ENCODE measurements around the gene ATXN10.

Gene ATXN10

DNA sequence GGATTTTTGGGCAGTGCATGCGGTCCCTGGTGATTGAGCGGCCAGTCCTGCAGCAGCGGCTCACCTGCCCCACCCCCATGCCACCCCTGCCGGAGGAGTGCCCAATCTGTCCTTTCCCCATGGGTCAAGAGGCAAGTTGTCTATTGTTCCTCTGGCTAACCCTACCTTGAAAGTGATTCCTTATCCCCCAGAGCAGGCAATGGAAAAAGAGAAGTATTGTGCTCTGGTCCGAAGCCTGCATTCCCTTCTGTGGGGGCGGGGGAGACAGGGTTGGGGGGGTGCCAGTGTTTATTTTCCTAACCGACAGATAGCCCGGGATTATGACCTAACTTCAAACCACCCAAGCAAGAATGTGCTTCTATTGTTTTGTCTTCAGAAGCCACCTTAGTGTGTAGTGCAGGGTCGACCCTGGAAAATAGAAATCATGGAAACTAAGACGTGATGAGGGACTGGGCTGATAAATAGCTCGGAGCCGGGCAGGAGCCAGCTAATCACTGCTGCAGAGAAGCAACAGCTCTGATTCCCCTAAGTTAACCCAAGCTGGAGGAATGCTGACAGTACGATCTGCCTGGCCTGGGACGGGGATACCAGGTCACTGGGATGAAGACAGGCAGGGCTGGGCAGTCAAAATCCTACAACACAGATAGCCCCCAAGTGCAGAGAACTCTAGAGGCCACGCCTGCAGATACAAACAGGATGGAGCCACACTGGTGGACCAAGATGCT lies 38.7 kb upstream of the ATXN10 start:
- H3K36me3 Mint-ChIP-seq (ENCODE audit: low read depth): no peaks in the 10 kb centered on the region
- no peak for TF ChIP-seq CTCF (IDR thresholded peaks at IDR 0.05; ENCODE audit: unreplicated experiment in 3 of 3)
- no peaks in the 10 kb centered on the region for H3K9me3 Mint-ChIP-seq
- H3K27ac Mint-ChIP-seq: peak overlapping the region in 1 of 3 experiments; percentile 1
- H3K27me3 Mint-ChIP-seq (ENCODE audit: low read depth): peaks cover 70% of the 10 kb centered on the region
- H3K4me1 Mint-ChIP-seq: peaks cover 9% of the 10 kb centered on the region
- H3K4me3 Mint-ChIP-seq: no peak overlapping the region

DNA sequence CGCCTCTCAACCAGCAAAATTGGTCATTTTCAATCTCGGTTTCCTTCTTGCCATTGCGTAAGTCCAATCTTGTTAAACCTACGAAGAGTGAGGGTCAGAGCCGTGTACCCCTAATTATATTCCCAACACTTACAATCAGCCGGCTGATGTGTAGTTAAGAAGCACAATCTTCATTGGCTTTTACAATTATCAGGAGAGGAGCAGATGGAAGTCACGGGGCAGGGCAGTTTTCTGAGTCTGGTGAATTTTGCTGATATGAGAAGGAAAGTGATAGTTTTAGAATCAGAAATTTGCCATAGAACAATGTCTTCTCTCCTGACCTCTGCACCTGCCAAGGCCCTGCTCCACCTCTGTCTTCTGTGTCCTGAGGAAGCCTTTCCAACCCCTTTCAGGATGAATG lies 35.0 kb upstream of the ATXN10 start:
- Mint-ChIP-seq H3K27ac (no peak overlapping the region), H3K4me1 (peaks cover 9% of the 10 kb centered on the region), H3K27me3 (ENCODE audit: low read depth) (peaks cover 67% of the 10 kb centered on the region), H3K9me3 (no peaks in the 10 kb centered on the region), H3K36me3 (ENCODE audit: low read depth) (no peaks in the 10 kb centered on the region), H3K4me3 (no peak overlapping the region)
- TF ChIP-seq CTCF (IDR thresholded peaks at IDR 0.05; ENCODE audit: unreplicated experiment in 3 of 3): no peak

DNA sequence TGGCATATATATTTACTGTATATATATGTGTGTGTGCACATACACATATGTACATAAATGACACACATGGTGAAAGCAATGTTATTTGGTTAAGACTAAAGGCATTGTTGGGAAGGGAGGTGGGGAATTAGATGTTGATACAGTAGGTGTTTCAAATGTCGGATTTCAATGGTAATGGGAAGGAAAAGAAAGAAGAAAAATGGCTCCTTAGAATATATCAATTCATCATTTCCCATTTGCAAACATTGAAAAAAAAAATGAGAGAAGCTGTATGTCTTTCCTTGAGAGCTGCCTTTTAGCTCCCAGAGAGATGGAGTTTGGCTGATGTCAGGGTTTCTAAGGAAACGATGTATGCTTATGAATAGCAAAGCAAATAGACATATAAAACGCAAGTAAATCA lies 33.4 kb upstream of the ATXN10 start:
- Mint-ChIP-seq H3K27me3 (ENCODE audit: low read depth) (peaks cover 72% of the 10 kb centered on the region), H3K4me1 (peaks cover 10% of the 10 kb centered on the region), H3K4me3 (no peak overlapping the region), H3K36me3 (ENCODE audit: low read depth) (no peaks in the 10 kb centered on the region), H3K27ac (no peak overlapping the region), H3K9me3 (no peaks in the 10 kb centered on the region)
- TF ChIP-seq CTCF (IDR thresholded peaks at IDR 0.05; ENCODE audit: unreplicated experiment in 3 of 3): no peak

DNA sequence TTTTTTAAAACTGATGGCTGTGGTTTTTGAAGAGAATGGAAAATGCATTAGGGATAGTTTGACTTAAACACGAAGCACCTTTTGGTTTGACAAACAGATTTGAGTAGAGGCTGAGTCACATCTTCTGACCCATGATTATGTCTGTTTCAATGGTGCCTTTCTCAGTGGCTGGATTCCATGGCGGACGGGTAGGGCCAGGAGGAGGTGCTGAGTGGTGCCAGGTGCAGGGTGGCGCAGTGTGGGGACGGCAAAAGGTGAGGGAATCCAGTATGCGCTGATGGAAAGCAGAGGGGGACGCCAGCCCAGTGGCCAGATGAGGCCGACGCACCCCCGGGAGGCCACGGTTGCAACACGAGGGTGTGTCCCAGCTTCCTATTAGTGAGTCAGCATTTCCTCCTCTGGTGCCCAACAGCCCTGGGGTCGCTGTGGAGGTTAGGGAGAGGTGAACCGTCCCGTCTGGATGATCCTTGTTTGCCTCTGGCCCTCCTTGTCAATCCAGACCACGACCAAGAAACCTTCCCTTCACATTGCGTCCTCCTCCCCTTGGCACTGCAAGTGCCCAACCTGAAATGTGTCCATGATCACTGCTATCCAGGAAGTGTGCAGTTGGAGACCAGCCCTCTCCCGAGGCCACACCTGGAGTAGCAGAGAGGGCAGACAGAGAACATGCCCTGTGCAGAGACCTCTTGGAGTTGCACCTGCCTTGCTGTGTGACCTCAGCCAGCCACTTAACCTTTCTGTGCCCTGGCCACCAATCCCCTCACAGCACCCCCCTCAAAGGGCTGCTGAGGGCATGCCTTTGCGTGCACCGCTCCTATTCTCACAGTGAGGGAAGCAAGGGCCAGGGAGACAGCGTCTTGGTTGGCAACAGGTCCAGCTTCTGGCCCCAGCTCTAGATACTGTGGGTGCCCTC lies 32.5 kb upstream of the ATXN10 start:
- H3K27me3 Mint-ChIP-seq (ENCODE audit: low read depth): peaks cover 70% of the 10 kb centered on the region
- no peaks in the 10 kb centered on the region for H3K9me3 Mint-ChIP-seq
- H3K27ac Mint-ChIP-seq: no peak overlapping the region
- H3K4me1 Mint-ChIP-seq: peaks cover 10% of the 10 kb centered on the region
- TF ChIP-seq CTCF (IDR thresholded peaks at IDR 0.05; ENCODE audit: unreplicated experiment in 3 of 3): no peak
- H3K36me3 Mint-ChIP-seq (ENCODE audit: low read depth): no peaks in the 10 kb centered on the region
- no peak overlapping the region for H3K4me3 Mint-ChIP-seq

- Mint-ChIP-seq H3K4me3 (no peak overlapping the region), H3K27ac (no peak overlapping the region), H3K9me3 (no peaks in the 10 kb centered on the region), H3K27me3 (ENCODE audit: low read depth) (peaks cover 67% of the 10 kb centered on the region), H3K36me3 (ENCODE audit: low read depth) (no peaks in the 10 kb centered on the region), H3K4me1 (peaks cover 10% of the 10 kb centered on the region)
- TF ChIP-seq CTCF (IDR thresholded peaks at IDR 0.05; ENCODE audit: unreplicated experiment in 3 of 3): no peak
Measured at GRCh38 chr22:45639747-45640102, 31.9 kb upstream of the ATXN10 start.
